VCaP (cell line): Measurements from ENCODE around the gene PHF11.
A peak's percentile ranks its signal among the peaks of the same experiment; 100 is the strongest.
"Not testable (repeated sequence)": the region's sequence is repeated elsewhere in the genome, so short reads cannot be mapped to it uniquely, and the experiment has no call there.

ENCODE experiments used
- H3K27ac ChIP-seq: fragments of 450-650 bp; 2 replicates; pipeline ENCODE4 v1.5.1; 2017
- TF ChIP-seq, protein P1 (sequence below): fragments of 450-650 bp; conservative IDR thresholded peaks from 2 replicates; pipeline ENCODE4 v1.5.1; 2017; ENCODE audit warnings: mild to moderate bottlenecking, moderate library complexity

The PHF11 gene

DNA sequence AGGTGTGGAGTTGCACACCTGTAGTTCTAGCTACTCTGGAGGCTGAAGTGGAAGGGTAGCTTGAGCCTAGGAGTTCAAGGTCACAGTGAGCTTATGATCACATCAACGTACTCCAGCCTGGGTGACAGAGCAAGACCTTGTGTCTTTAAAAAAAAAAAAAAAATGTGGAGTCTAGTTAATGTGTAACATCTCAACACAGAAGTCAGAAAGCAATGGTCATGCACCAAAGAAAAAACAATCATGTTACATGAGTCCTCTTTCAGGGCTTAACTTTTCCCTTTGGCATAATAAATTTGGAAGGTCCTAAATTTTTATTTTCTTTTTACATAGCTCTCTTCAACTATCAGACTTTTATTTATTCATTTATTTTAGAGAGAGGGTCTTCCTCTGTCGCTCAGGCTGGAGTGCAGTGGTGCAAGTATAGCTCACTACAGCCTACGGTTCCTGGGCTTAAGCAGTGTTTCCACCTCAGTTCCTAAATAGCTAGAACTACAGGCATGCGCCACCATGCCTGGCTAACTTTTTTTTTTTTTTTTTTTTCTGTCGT, 29.4 kb upstream of the PHF11 start:
- no peak overlapping the region for H3K27ac ChIP-seq
- TF ChIP-seq, protein P1, sequence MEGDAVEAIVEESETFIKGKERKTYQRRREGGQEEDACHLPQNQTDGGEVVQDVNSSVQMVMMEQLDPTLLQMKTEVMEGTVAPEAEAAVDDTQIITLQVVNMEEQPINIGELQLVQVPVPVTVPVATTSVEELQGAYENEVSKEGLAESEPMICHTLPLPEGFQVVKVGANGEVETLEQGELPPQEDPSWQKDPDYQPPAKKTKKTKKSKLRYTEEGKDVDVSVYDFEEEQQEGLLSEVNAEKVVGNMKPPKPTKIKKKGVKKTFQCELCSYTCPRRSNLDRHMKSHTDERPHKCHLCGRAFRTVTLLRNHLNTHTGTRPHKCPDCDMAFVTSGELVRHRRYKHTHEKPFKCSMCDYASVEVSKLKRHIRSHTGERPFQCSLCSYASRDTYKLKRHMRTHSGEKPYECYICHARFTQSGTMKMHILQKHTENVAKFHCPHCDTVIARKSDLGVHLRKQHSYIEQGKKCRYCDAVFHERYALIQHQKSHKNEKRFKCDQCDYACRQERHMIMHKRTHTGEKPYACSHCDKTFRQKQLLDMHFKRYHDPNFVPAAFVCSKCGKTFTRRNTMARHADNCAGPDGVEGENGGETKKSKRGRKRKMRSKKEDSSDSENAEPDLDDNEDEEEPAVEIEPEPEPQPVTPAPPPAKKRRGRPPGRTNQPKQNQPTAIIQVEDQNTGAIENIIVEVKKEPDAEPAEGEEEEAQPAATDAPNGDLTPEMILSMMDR, result no peak

- no peak overlapping the region for H3K27ac ChIP-seq
- TF ChIP-seq, protein P1, result no peak
These were observed 23.6 kb upstream of the PHF11 start for GRCh38 chr13:49472186-49472585.

GRCh38 chr13:49476529-49476928, 19.2 kb upstream of the PHF11 start:
- TF ChIP-seq, protein P1, result no peak
- peak overlapping the region; percentile 24; the same call in 1 of the 2 replicates for H3K27ac ChIP-seq

DNA sequence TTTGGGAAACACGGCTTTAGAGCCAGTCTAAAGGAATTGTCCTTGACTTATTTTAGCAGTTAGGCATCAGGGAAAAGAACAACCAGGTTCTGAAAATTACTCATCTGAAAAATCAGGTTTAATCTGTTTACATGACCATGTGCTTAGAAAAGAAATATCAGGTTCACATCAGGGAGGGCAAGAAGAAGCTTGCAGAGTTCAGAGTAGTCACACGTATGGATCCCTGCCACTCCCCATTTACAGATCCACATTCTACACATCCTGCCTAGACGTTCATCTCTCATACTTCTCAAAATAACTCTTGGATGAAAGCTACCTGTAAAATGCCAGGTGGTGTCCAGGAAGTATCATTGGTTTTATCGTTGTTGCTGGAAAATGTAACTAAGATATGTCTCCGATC, 14.0 kb upstream of the PHF11 start:
- H3K27ac ChIP-seq, result no peak overlapping the region
- TF ChIP-seq, protein P1, result no peak

DNA sequence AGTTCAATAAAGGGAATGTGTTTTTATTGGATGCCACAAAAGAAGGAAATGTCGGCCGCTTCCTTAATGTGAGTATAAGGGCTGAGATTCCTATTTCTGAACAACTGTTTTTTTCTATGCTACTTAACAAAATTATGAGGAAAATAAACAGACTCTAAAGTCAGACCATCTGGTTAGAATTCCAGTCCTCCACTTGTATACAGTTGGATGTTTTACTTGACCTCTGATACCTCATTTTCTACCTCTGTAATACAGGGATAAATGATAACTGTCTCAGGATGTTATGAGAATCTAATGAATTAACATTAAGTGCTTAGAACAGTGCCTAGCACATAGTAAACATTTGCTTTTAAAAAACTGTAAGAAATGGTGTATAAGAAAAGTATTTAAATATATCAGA, 7.2 kb upstream of the PHF11 start:
- H3K27ac ChIP-seq, result no peak overlapping the region

GRCh38 chr13:49494645-49495044, 1.1 kb upstream of the PHF11 start:
- TF ChIP-seq, protein P1, result no peak
- H3K27ac ChIP-seq, result no peak overlapping the region

More for the DNA sequence above, 7.2 kb upstream of the PHF11 start:
- TF ChIP-seq, protein P1, result no peak

DNA sequence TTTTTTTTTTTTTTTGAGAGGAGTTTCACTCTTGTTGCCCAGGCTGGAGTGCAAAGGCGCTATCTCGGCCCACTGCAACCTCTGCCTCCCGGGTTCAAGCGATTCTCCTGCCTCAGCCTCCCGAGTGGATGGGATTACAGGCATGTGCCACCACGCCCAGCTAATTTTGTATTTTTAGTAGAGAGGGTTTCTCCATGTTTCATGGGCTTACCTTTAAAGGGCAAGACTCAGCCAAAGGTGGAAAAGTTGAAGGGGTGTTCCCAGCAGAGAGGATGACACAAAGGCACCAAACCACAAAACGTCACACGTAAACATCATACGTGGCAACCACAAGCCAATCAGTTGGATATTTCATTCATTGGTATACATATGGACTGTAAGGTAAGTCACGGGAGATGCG, 1.1 kb downstream of the PHF11 start:
- not testable (repeated sequence) for H3K27ac ChIP-seq

- H3K27ac ChIP-seq, result no peak overlapping the region
These were observed 1.5 kb downstream of the PHF11 start for GRCh38 chr13:49497272-49497671.

More at GRCh38 chr13:49497272-49497671, 1.5 kb downstream of the PHF11 start:
- TF ChIP-seq, protein P1, result no peak
